Lung (tissue), 16 donors: ENCODE results near the gene FAM136A. TPM values are rescaled to one million over a fixed set of nuclear protein-coding genes. Genes with fewer than 3 reads are reported as not detected.

Experiments used
- ATAC-seq: fragments of 200-7000 bp; cut with Tn5 transposase; one replicate; pipeline ENCODE4 v1.9.1; 2020; ENCODE audit warnings: moderate number of reproducible peaks; ENCODE audit not compliant: insufficient read depth, low FRiP score
- DNase-seq, 3 donors: peaks; one replicate each; pipeline ENCODE4 v3.0.0-alpha.2; 2013 to 2017
- H3K27ac ChIP-seq, 2 donors: one replicate each; pipeline ENCODE4 v1.5.1; 2013; ENCODE audit warnings: mild to moderate bottlenecking in 2 of 2, moderate library complexity in 2 of 2, control low read depth in 1 of 2, inconsistent platforms in 1 of 2, low read depth in 1 of 2, low read length in 1 of 2
- H3K27me3 ChIP-seq, 3 donors: one replicate each; pipeline ENCODE4 v1.5.1; 2013; ENCODE audit warnings: low read length in 2 of 3; ENCODE audit not compliant: control insufficient read depth in 3 of 3, insufficient read depth in 3 of 3
- H3K36me3 ChIP-seq, 4 donors: one replicate each; pipeline ENCODE4 v1.5.1; 2013; ENCODE audit warnings: low read length in 4 of 4, mild to moderate bottlenecking in 1 of 4, moderate library complexity in 1 of 4; ENCODE audit not compliant: control insufficient read depth in 4 of 4, insufficient read depth in 4 of 4
- H3K4me1 ChIP-seq, 5 donors: one replicate each; pipeline ENCODE4 v1.5.1; 2013; ENCODE audit warnings: low read length in 5 of 5, mild to moderate bottlenecking in 2 of 5, moderate library complexity in 1 of 5; ENCODE audit not compliant: control insufficient read depth in 5 of 5, insufficient read depth in 5 of 5
- H3K4me3 ChIP-seq: one replicate; pipeline ENCODE4 v1.5.1; 2013; ENCODE audit warnings: mild to moderate bottlenecking, control low read depth, moderate library complexity
- H3K9ac ChIP-seq, 2 donors: one replicate each; pipeline ENCODE4 v1.5.1; 2013; ENCODE audit warnings: low read length in 2 of 2, control low read depth in 1 of 2; ENCODE audit not compliant: insufficient read depth in 1 of 2
- H3K9me3 ChIP-seq, 4 donors: one replicate each; pipeline ENCODE4 v1.5.1; 2013; ENCODE audit warnings: low read length in 3 of 4, mild to moderate bottlenecking in 1 of 4, moderate library complexity in 1 of 4; ENCODE audit not compliant: control insufficient read depth in 4 of 4, insufficient read depth in 3 of 4
- CTCF ChIP-seq: IDR thresholded peaks from 2 replicates; pipeline ENCODE4 v1.5.1; 2012; ENCODE audit warnings: mild to moderate bottlenecking; ENCODE audit errors: control extremely low read depth, extremely low read depth
- WGBS, 2 donors: extraction: QIAGEN DNeasy Blood & Tissue Kit; methylation state at CpG; one replicate each; pipeline ENCODE4 v1.1.7; 2013; 5-methylcytosine and 5-hydroxymethylcytosine counted together
- long read RNA-seq, 5 donors: transcript quantifications; one replicate each; lab custom pipeline, GENCODE V29; 2026
- polyA plus RNA-seq, 2 donors: library from polyadenylated mRNA; stranded (reverse); fragments of 200-250 nt; gene quantifications; one replicate each; pipeline ENCODE4 v1.2.1, GENCODE V29; 2013
- total RNA-seq, 2 donors: library from RNA; depleted of rRNA in 1 of 2; stranded (reverse); fragments of >200 nt in 1 of 2; gene quantifications; one replicate each; pipeline ENCODE4 v1.2.1, GENCODE V29; 2014 to 2021
- donor health status: control.
- donor health status: control.
- donor health status: Bipolar disorder and iron deficiency.
- donor health status: healthy.
- donor health status: DM: yes; HTN: yes; CAD: no.

FAM136A gene
- total RNA-seq = 10 to 100 TPM; 23.7 to 31.7 TPM
- polyA plus RNA-seq = 10 to 100 TPM; 28.6 to 37.0 TPM
- long read RNA-seq, donor 1, transcript FAM136A-205 (3 exons, 2,398 nt) = minor isoform, 14 of 39 reads
- long read RNA-seq, donor 1, transcript FAM136A-201 (3 exons, 1,810 nt) = major isoform, 22 of 39 reads
- long read RNA-seq, donor 1, partial matches to known transcripts = 0 of 39 reads
- long read RNA-seq, donor 1, other reads (novel, unspliced or antisense) = 0 of 39 reads
- long read RNA-seq, donor 2, transcript FAM136A-201 (3 exons, 1,810 nt) = major isoform, 13 of 13 reads
- long read RNA-seq, donor 2, partial matches to known transcripts = 0 of 13 reads
- long read RNA-seq, donor 2, other reads (novel, unspliced or antisense) = 0 of 13 reads
- long read RNA-seq, donor 3, transcript FAM136A-201 (3 exons, 1,810 nt) = major isoform, 14 of 18 reads
- long read RNA-seq, donor 3, partial matches to known transcripts = 0 of 18 reads
- long read RNA-seq, donor 3, other reads (novel, unspliced or antisense) = 0 of 18 reads
- long read RNA-seq, donor 4, transcript FAM136A-201 (3 exons, 1,810 nt) = major isoform, 7 of 8 reads
- long read RNA-seq, donor 4, partial matches to known transcripts = 0 of 8 reads
- long read RNA-seq, donor 4, other reads (novel, unspliced or antisense) = 0 of 8 reads
- long read RNA-seq, donor 5, transcript FAM136A-201 (3 exons, 1,810 nt) = major isoform, 18 of 33 reads
- long read RNA-seq, donor 5, transcript FAM136A-205 (3 exons, 2,398 nt) = minor isoform, 9 of 33 reads
- long read RNA-seq, donor 5, partial matches to known transcripts = 5 of 33 reads
- long read RNA-seq, donor 5, other reads (novel, unspliced or antisense) = 0 of 33 reads

DNA sequence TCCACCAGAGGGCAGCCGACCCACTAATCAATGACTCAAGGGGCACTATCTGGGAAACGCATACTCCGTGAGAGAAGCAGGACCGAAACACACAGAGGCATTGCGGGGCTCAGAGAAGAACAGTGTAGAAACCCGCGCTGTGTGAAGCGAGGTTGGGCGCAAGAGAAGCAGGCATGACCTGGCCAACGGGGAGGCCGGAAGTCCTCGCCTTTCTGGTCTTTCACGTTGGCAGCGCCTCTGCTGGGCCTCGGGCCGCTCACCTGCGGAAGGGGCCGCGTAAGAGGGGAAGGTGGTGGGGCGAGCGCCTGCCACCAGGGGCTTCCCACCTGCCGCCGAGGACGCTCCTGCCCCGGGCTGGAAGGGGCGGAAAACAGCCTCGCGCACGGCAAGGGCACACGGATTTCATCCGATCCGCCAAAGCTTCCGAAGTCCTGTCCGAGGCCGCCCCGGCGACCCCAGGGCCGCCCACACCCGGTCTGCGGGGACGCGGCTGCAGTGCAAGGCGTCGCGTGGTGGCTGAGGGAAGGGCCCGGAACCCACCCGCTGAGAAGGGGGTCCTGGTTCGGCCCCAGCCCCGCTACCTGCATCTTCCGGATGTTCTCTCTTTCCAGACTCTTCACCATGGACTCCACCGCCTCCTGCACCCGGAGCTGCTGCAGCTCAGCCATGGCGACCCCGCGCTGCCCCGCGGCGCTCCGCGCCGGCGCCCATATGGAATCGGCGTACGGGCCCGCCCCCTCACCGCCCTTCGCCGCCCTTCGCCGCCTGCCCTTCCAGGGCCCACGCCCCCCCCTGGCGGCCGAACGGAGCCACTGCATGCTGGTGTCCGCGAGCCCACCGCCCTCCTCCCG is at the start of gene FAM136A:
TSS of gene FAM136A (minus strand) at position 724 of the 851 bp plus-strand sequence. CDS start at position 668, 56 bp downstream.
- peak; percentile 86 to 91 (median 88) for DNase-seq
- peak; percentile 98 for ATAC-seq
- H3K27ac ChIP-seq = peak within 1 kb of the TSS; percentile 69 to 87
- WGBS, 2 donors = 0% methylated on average over 66 to 79 of the region's 79 CpGs
- H3K4me3 ChIP-seq = peak within 1 kb of the TSS; percentile 81
- H3K27me3 ChIP-seq = no peaks in the 10 kb centered on the region
- H3K36me3 ChIP-seq = peaks cover 0 to 9% (median 4%) of the 10 kb centered on the region in 4 donors
- H3K9ac ChIP-seq = peak within 1 kb of the TSS; percentile 49 to 79
- H3K9me3 ChIP-seq = no peaks in the 10 kb centered on the region
- peak; percentile 93 for TF ChIP-seq CTCF
- H3K4me1 ChIP-seq = peaks cover 0 to 12% (median 6%) of the 10 kb centered on the region in 5 donors

- no peak overlapping the region for H3K9ac ChIP-seq
- no peaks in the 10 kb centered on the region for H3K4me1 ChIP-seq
- DNase-seq = no peak
- H3K27me3 ChIP-seq = peaks cover 0 to 3% (median 0%) of the 10 kb centered on the region in 3 donors
- H3K36me3 ChIP-seq = no peaks in the 10 kb centered on the region
- no peaks in the 10 kb centered on the region for H3K9me3 ChIP-seq
- no peak overlapping the region for H3K27ac ChIP-seq
- 75 to 81% methylated on average over 3 of the region's 3 CpGs for WGBS, 2 donors
- TF ChIP-seq CTCF = no peak
- no peak overlapping the region for H3K4me3 ChIP-seq
- ATAC-seq = no peak
Observed at GRCh38 chr2:70349921-70350685, 48.2 kb upstream of the FAM136A start.

DNA sequence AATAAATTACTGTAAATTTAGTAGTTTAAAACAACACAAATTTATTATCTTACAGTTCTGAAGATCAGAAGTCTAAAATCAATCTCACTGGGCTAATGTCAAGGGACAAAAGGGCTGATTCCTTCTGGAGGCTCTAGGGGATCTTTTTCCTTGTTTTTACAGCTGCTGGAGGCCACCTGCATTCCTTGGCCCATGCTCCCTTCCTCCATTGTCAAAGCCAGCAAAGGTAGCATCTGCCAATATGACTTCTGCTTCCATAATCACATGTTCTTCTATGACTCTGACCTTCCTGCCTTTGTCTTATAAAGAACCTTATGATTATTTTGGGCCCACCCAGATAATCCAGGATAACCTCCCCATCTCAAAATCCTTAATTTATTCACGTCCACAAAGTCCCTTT is 46.0 kb upstream of the FAM136A start:
- no peak overlapping the region for H3K9ac ChIP-seq
- H3K36me3 ChIP-seq = no peaks in the 10 kb centered on the region
- no peak for ATAC-seq
- H3K27ac ChIP-seq = no peak overlapping the region
- TF ChIP-seq CTCF = no peak
- no peak for DNase-seq
- peaks cover 0 to 7% (median 0%) of the 10 kb centered on the region in 3 donors for H3K27me3 ChIP-seq
- no peak overlapping the region for H3K4me3 ChIP-seq
- H3K4me1 ChIP-seq = no peaks in the 10 kb centered on the region
- 68 to 83% methylated on average over 1 of the region's 1 CpG for WGBS, 2 donors
- H3K9me3 ChIP-seq = no peaks in the 10 kb centered on the region
